A673 (cell line): ENCODE results near the gene FUCA1. TPM values are rescaled to one million over a fixed set of nuclear protein-coding genes. Genes with fewer than 3 reads are reported as not detected.

Experiments
- BruUV-seq: library from RNA; stranded (reverse); fragments of 400-500 nt; replicated peaks from 2 replicates; lab custom pipeline; 2021; lab: Mats Ljungman, UMichigan
- CTCF ChIA-PET: fragments of 300-600 bp; sonication (Branson Sonifier 250); formaldehyde crosslinking; loops from one replicate; lab custom pipeline; 2022; ENCODE audit warnings: antibody characterized with exemption; lab: Charles Lee
- POLR2A ChIA-PET: fragments of 300-600 bp; sonication (Branson Sonifier 250); formaldehyde crosslinking; loops from one replicate; lab custom pipeline; 2022; ENCODE audit warnings: antibody characterized with exemption; ENCODE audit not compliant: low non-redundant PET; lab: Charles Lee
- DNase-seq: peaks from one replicate; pipeline ENCODE4 v3.0.0-alpha.2; 2015; ENCODE audit warnings: low spot score
- H3K27ac ChIP-seq: fragments of 200-600 bp; sonication (generic); 2 replicates; pipeline ENCODE4 v1.5.1; 2016; ENCODE audit warnings: mixed run types, low read depth, mild to moderate bottlenecking, mixed read lengths, antibody characterized with exemption, low read length; ENCODE audit not compliant: poor library complexity, severe bottlenecking
- H3K27me3 ChIP-seq: fragments of 200-600 bp; sonication (generic); replicated peaks from 2 replicates; pipeline ENCODE4 v1.6.1; 2017; ENCODE audit warnings: mixed run types, low read depth, mild to moderate bottlenecking, mixed read lengths, antibody characterized with exemption, low read length; ENCODE audit not compliant: insufficient read depth, poor library complexity
- H3K36me3 ChIP-seq: fragments of 200-600 bp; sonication (generic); 2 replicates; pipeline ENCODE4 v1.6.1; 2016; ENCODE audit warnings: mixed run types, mild to moderate bottlenecking, mixed read lengths, antibody characterized with exemption, low read length; ENCODE audit not compliant: insufficient read depth, poor library complexity, severe bottlenecking
- H3K4me1 ChIP-seq: fragments of 200-600 bp; sonication (generic); 2 replicates; pipeline ENCODE4 v1.6.1; 2017; ENCODE audit warnings: mixed run types, mild to moderate bottlenecking, mixed read lengths, antibody characterized with exemption, low read length; ENCODE audit not compliant: insufficient read depth, poor library complexity, severe bottlenecking
- H3K4me3 ChIP-seq: fragments of 200-600 bp; sonication (generic); 2 replicates; pipeline ENCODE4 v1.5.1; 2016; ENCODE audit warnings: low read depth, mixed run types, mild to moderate bottlenecking, mixed read lengths, low read length; ENCODE audit not compliant: poor library complexity, severe bottlenecking
- H3K9me3 ChIP-seq: fragments of 200-600 bp; sonication (generic); 2 replicates; pipeline ENCODE4 v1.6.1; 2016; ENCODE audit warnings: mixed run types, low read depth, mild to moderate bottlenecking, mixed read lengths, antibody characterized with exemption, low read length; ENCODE audit not compliant: poor library complexity, severe bottlenecking
- CTCF ChIP-seq: fragments of 300-800, 200-600 bp; sonication (generic); conservative IDR thresholded peaks from 2 replicates; pipeline ENCODE4 v1.5.1; 2017; ENCODE audit warnings: low read depth, mild to moderate bottlenecking, antibody characterized with exemption, low read length, moderate library complexity, mixed read lengths
- EZH2 ChIP-seq: fragments of 200-600 bp; sonication (generic); IDR thresholded peaks from 2 replicates; pipeline ENCODE4 v1.6.1; 2017; ENCODE audit warnings: borderline replicate concordance, low read depth, mild to moderate bottlenecking, mixed read lengths, antibody characterized with exemption, low read length; ENCODE audit not compliant: poor library complexity, severe bottlenecking
- intact Hi-C: fragments of 100-400 bp; cut with micrococcal nuclease; formaldehyde crosslinking; loops from one replicate; pipeline ENCODE4 v1.10.0; 2022; ENCODE audit not compliant: unreplicated experiment
- total RNA-seq: library from RNA; stranded (reverse); gene quantifications from 2 replicates; pipeline ENCODE4 v1.2.3, GENCODE V29; 2021

FUCA1 gene
- total RNA-seq, 1 experiment from 2014 or later, result 8.9 TPM

GRCh38 chr1:23885222-23885621, 17.1 kb upstream of the FUCA1 start:
- Histone ChIP-seq H3K27ac (no peak overlapping the region), H3K4me3 (no peak overlapping the region), H3K36me3 (no peaks in the 10 kb centered on the region), H3K27me3 (no peaks in the 10 kb centered on the region), H3K9me3 (no peaks in the 10 kb centered on the region), H3K4me1 (no peaks in the 10 kb centered on the region)
- ChIA-PET CTCF (no interaction called here), POLR2A (no interaction called here)
- no TSS peak for BruUV-seq
- no peak for DNase-seq
- intact Hi-C loops, result no loop called here
- TF ChIP-seq CTCF (no peak), EZH2 (no peak)

- Histone ChIP-seq H3K4me3 (no peak overlapping the region), H3K4me1 (no peaks in the 10 kb centered on the region), H3K27ac (no peak overlapping the region), H3K9me3 (peaks cover 16% of the 10 kb centered on the region), H3K27me3 (no peaks in the 10 kb centered on the region), H3K36me3 (no peaks in the 10 kb centered on the region)
- no peak for DNase-seq
- CTCF ChIA-PET, result interaction anchor here (0.6 kb wide), 1 partner anchor 94 kb away, joined by 3 read pairs; no protein-coding TSS in a partner anchor
- POLR2A ChIA-PET, result no interaction called here
- intact Hi-C loops, result no loop called here
- TF ChIP-seq CTCF (no peak), EZH2 (no peak)
- BruUV-seq, result no TSS peak
Observed at GRCh38 chr1:23882746-23883145, 14.7 kb upstream of the FUCA1 start.

- BruUV-seq, result no TSS peak
- CTCF ChIA-PET, result no interaction called here
- intact Hi-C loops, result no loop called here
- Histone ChIP-seq H3K27ac (no peak overlapping the region), H3K4me3 (no peak overlapping the region), H3K27me3 (no peaks in the 10 kb centered on the region), H3K36me3 (no peaks in the 10 kb centered on the region), H3K4me1 (no peaks in the 10 kb centered on the region), H3K9me3 (peaks cover 16% of the 10 kb centered on the region)
- POLR2A ChIA-PET, result no interaction called here
- TF ChIP-seq CTCF (no peak), EZH2 (no peak)
- DNase-seq, result no peak
Observed at GRCh38 chr1:23879809-23880208, 11.7 kb upstream of the FUCA1 start.
